HUES64 (cell line): ENCODE results near the gene CREB1.
"Not testable (repeated sequence)": the region's sequence is repeated elsewhere in the genome, so short reads cannot be mapped to it uniquely, and the experiment has no call there.

Experiments
- H3K27ac ChIP-seq: 2 replicates; pipeline ENCODE4 v1.7.0; 2013; ENCODE audit warnings: low read depth, low read length, inconsistent platforms
- H3K27me3 ChIP-seq: 2 replicates; pipeline ENCODE4 v1.6.1; 2013; ENCODE audit warnings: mild to moderate bottlenecking, low read length; ENCODE audit not compliant: insufficient read depth
- H3K36me3 ChIP-seq: 2 replicates; pipeline ENCODE4 v1.6.1; 2013; ENCODE audit warnings: mild to moderate bottlenecking, low read length; ENCODE audit not compliant: insufficient read depth
- H3K4me1 ChIP-seq: 2 replicates; pipeline ENCODE4 v1.6.1; 2013; ENCODE audit warnings: mild to moderate bottlenecking, low read length, moderate library complexity; ENCODE audit not compliant: insufficient read depth
- H3K4me3 ChIP-seq: 2 replicates; pipeline ENCODE4 v1.5.1; 2013; ENCODE audit warnings: mild to moderate bottlenecking, low read length, moderate library complexity
- H3K9ac ChIP-seq: 2 replicates; pipeline ENCODE4 v1.6.1; 2013; ENCODE audit warnings: mild to moderate bottlenecking, low read depth, low read length
- H3K9me3 ChIP-seq: 2 replicates; pipeline ENCODE4 v1.6.1; 2013; ENCODE audit warnings: low read depth, low read length; ENCODE audit not compliant: insufficient read depth
- WGBS: fragments of 150-250, 120-280 bp; methylation state at CpG from one replicate; pipeline ENCODE4 v1.1.7; 2013; ENCODE audit warnings: missing lambda C conversion rate; 5-methylcytosine and 5-hydroxymethylcytosine counted together

The CREB1 gene

GRCh38 chr2:207491086-207491485 lies 38.7 kb upstream of the CREB1 start:
- Histone ChIP-seq H3K4me3 (no peak overlapping the region), H3K36me3 (no peaks in the 10 kb centered on the region), H3K9me3 (no peaks in the 10 kb centered on the region), H3K27ac (no peak overlapping the region), H3K9ac (no peak overlapping the region), H3K27me3 (no peaks in the 10 kb centered on the region), H3K4me1 (peaks cover 9% of the 10 kb centered on the region)
- WGBS: 91% methylated on average over 2 of the region's 2 CpGs

- H3K9ac ChIP-seq: no peak overlapping the region
- H3K4me3 ChIP-seq: no peak overlapping the region
- H3K9me3 ChIP-seq: no peaks in the 10 kb centered on the region
- peaks cover 9% of the 10 kb centered on the region for H3K4me1 ChIP-seq
- WGBS: 76% methylated on average over 4 of the region's 5 CpGs
- no peak overlapping the region for H3K27ac ChIP-seq
- H3K27me3 ChIP-seq: no peaks in the 10 kb centered on the region
- no peaks in the 10 kb centered on the region for H3K36me3 ChIP-seq
Measured at GRCh38 chr2:207491956-207492355, 37.8 kb upstream of the CREB1 start.

- no peak overlapping the region for H3K9ac ChIP-seq
- H3K36me3 ChIP-seq: no peaks in the 10 kb centered on the region
- no peak overlapping the region for H3K4me3 ChIP-seq
- H3K27me3 ChIP-seq: no peaks in the 10 kb centered on the region
- no peaks in the 10 kb centered on the region for H3K9me3 ChIP-seq
- WGBS: 89% methylated on average over 1 of the region's 1 CpG
- peaks cover 9% of the 10 kb centered on the region for H3K4me1 ChIP-seq
- no peak overlapping the region for H3K27ac ChIP-seq
Measured at GRCh38 chr2:207492461-207492860, 37.3 kb upstream of the CREB1 start.

- 67% methylated on average over 1 of the region's 1 CpG for WGBS
- H3K4me3 ChIP-seq: no peak overlapping the region
- H3K36me3 ChIP-seq: no peaks in the 10 kb centered on the region
- no peak overlapping the region for H3K27ac ChIP-seq
- H3K9ac ChIP-seq: no peak overlapping the region
- H3K27me3 ChIP-seq: no peaks in the 10 kb centered on the region
- peaks cover 9% of the 10 kb centered on the region for H3K4me1 ChIP-seq
- no peaks in the 10 kb centered on the region for H3K9me3 ChIP-seq
Measured at GRCh38 chr2:207494137-207494536, 35.6 kb upstream of the CREB1 start.

- not testable (repeated sequence) for H3K27ac ChIP-seq, H3K9me3 ChIP-seq, H3K27me3 ChIP-seq, H3K4me3 ChIP-seq, H3K4me1 ChIP-seq, H3K9ac ChIP-seq, H3K36me3 ChIP-seq
- 96% methylated on average over 12 of the region's 12 CpGs for WGBS
Measured at GRCh38 chr2:207496936-207497335, 32.8 kb upstream of the CREB1 start.

GRCh38 chr2:207497596-207497995 lies 32.2 kb upstream of the CREB1 start:
- Histone ChIP-seq H3K4me1 (peaks cover 9% of the 10 kb centered on the region), H3K9ac (no peak overlapping the region), H3K4me3 (no peak overlapping the region), H3K36me3 (no peaks in the 10 kb centered on the region), H3K9me3 (no peaks in the 10 kb centered on the region), H3K27me3 (no peaks in the 10 kb centered on the region), H3K27ac (no peak overlapping the region)
- 100% methylated on average over 1 of the region's 1 CpG for WGBS

- no peaks in the 10 kb centered on the region for H3K9me3 ChIP-seq
- H3K4me1 ChIP-seq: peaks cover 12% of the 10 kb centered on the region
- 72% methylated on average over 4 of the region's 4 CpGs for WGBS
- no peak overlapping the region for H3K9ac ChIP-seq
- no peak overlapping the region for H3K4me3 ChIP-seq
- no peaks in the 10 kb centered on the region for H3K36me3 ChIP-seq
- no peak overlapping the region for H3K27ac ChIP-seq
- no peaks in the 10 kb centered on the region for H3K27me3 ChIP-seq
Measured at GRCh38 chr2:207498427-207498826, 31.3 kb upstream of the CREB1 start.

- Histone ChIP-seq H3K4me3 (no peak overlapping the region), H3K4me1 (peaks cover 17% of the 10 kb centered on the region), H3K27ac (no peak overlapping the region), H3K9ac (no peak overlapping the region), H3K36me3 (no peaks in the 10 kb centered on the region), H3K9me3 (no peaks in the 10 kb centered on the region), H3K27me3 (no peaks in the 10 kb centered on the region)
- 100% methylated on average over 1 of the region's 1 CpG for WGBS
Measured at GRCh38 chr2:207499114-207499513, 30.6 kb upstream of the CREB1 start.

- Histone ChIP-seq H3K4me3 (no peak overlapping the region), H3K27ac (no peak overlapping the region), H3K36me3 (no peaks in the 10 kb centered on the region), H3K4me1 (peaks cover 34% of the 10 kb centered on the region), H3K9ac (no peak overlapping the region), H3K27me3 (no peaks in the 10 kb centered on the region), H3K9me3 (no peaks in the 10 kb centered on the region)
- WGBS: 93% methylated on average over 6 of the region's 7 CpGs
Measured at GRCh38 chr2:207501802-207502576, 27.8 kb upstream of the CREB1 start.

- H3K9ac ChIP-seq: no peak overlapping the region
- H3K9me3 ChIP-seq: no peaks in the 10 kb centered on the region
- H3K36me3 ChIP-seq: no peaks in the 10 kb centered on the region
- H3K4me1 ChIP-seq: peaks cover 34% of the 10 kb centered on the region
- H3K4me3 ChIP-seq: no peak overlapping the region
- WGBS: 90% methylated on average over 4 of the region's 4 CpGs
- no peaks in the 10 kb centered on the region for H3K27me3 ChIP-seq
- no peak overlapping the region for H3K27ac ChIP-seq
Measured at GRCh38 chr2:207502577-207503198, 27.1 kb upstream of the CREB1 start.

GRCh38 chr2:207503234-207503633 lies 26.5 kb upstream of the CREB1 start:
- Histone ChIP-seq H3K4me1 (peaks cover 34% of the 10 kb centered on the region), H3K36me3 (no peaks in the 10 kb centered on the region), H3K9ac (no peak overlapping the region), H3K27me3 (no peaks in the 10 kb centered on the region), H3K9me3 (no peaks in the 10 kb centered on the region), H3K4me3 (no peak overlapping the region), H3K27ac (no peak overlapping the region)
- WGBS: 71% methylated on average over 4 of the region's 5 CpGs
